ENCODE measurements around the gene ATP8A1.

DNA sequence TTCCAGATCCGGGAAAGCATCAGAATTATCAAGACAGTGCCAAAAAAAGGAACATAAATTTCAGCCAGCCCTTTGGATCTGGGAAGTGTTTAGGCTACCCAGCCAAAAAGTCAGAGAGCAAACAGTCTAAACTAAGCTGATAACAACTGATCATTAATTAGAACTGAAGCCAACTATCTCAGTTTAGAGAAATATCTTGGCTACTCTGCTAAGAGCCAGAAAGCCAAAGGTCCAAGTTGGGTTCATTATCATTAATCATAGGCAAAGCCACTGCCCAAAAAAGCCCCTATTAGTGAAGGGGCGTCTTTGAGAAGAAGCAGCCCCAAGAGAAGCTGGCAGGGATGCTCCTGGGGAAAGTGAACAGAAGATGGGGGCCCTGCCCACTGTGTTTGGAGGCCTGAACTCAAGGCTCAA, 296.6 kb downstream of the ATP8A1 start:
- TF ChIP-seq ASH2L (IDR thresholded peaks at IDR 0.05; ENCODE audit: low read length) (no peak), SP1 (IDR thresholded peaks at IDR 0.05; ENCODE audit: low read depth, low read length) (no peak)
